Stomach (tissue), 4 donors: Measurements from ENCODE around the gene DOCK2.

ENCODE experiments used
- POLR2A ChIP-seq, 4 donors: fragments of 450-650 bp; IDR thresholded peaks; one replicate each; pipeline ENCODE4 v1.6.1; 2016; ENCODE audit warnings: antibody characterized with exemption in 4 of 4, control low read depth in 2 of 4, mild to moderate bottlenecking in 1 of 4, moderate library complexity in 1 of 4
- POLR2AphosphoS5 ChIP-seq, 3 donors: sonication (generic); formaldehyde crosslinking; IDR thresholded peaks; one replicate each; pipeline ENCODE4 v1.6.1; 2016; ENCODE audit warnings: antibody characterized with exemption in 3 of 3
- TF ChIP-seq, protein P1 (sequence below), 7 experiments: fragments of 450-650 bp in 4 of 7; fragments of 200-600 bp in 3 of 7; sonication (generic) in 3 of 7; IDR thresholded peaks; one replicate each; pipeline ENCODE4 v1.5.1; 2016 to 2019; ENCODE audit warnings: antibody characterized with exemption in 7 of 7, control low read depth in 2 of 7, mild to moderate bottlenecking in 1 of 7

DNA sequence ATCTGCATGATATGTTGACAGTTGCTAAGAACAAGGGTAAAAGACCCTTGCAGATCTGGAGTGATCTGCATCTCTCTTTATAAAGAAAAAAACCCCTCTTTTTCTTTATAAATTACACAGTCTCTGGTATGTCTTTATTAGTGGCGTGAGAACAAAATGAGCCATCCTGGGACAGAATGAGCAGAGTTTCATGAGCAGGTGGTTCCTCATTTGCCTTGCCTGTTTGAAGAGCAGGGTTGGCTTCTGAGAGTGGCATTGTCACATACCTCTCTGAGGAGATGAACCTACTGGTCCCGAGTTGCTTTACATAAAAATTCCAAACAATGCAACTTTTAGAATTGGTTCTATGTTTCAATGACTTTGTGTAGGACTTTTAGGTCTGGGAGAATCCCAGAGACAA lies 249.0 kb downstream of the DOCK2 start:
- TF ChIP-seq, protein P1, sequence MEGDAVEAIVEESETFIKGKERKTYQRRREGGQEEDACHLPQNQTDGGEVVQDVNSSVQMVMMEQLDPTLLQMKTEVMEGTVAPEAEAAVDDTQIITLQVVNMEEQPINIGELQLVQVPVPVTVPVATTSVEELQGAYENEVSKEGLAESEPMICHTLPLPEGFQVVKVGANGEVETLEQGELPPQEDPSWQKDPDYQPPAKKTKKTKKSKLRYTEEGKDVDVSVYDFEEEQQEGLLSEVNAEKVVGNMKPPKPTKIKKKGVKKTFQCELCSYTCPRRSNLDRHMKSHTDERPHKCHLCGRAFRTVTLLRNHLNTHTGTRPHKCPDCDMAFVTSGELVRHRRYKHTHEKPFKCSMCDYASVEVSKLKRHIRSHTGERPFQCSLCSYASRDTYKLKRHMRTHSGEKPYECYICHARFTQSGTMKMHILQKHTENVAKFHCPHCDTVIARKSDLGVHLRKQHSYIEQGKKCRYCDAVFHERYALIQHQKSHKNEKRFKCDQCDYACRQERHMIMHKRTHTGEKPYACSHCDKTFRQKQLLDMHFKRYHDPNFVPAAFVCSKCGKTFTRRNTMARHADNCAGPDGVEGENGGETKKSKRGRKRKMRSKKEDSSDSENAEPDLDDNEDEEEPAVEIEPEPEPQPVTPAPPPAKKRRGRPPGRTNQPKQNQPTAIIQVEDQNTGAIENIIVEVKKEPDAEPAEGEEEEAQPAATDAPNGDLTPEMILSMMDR (IDR thresholded peaks at IDR 0.05): no peak
- TF ChIP-seq POLR2A (IDR thresholded peaks at IDR 0.05) (no peak), POLR2AphosphoS5 (IDR thresholded peaks at IDR 0.05) (no peak)
